22Rv1 (cell line): ENCODE measurements around the gene FAM76B.

ENCODE experiments used
- H3K27ac ChIP-seq: fragments of 450-650 bp; 2 replicates; pipeline ENCODE4 v1.5.1; 2017
- CTCF ChIP-seq: fragments of 450-650 bp; IDR thresholded peaks from 2 replicates; pipeline ENCODE4 v1.5.1; 2017; ENCODE audit warnings: mild to moderate bottlenecking
- ZFX ChIP-seq: fragments of 450-650 bp; IDR thresholded peaks from 2 replicates; pipeline ENCODE4 v1.6.1; 2017; ENCODE audit warnings: antibody characterized with exemption, borderline replicate concordance

Gene FAM76B

GRCh38 chr11:95729462-95729861, 60.1 kb downstream of the FAM76B start:
- no peak overlapping the region for H3K27ac ChIP-seq
- no peak for TF ChIP-seq CTCF

GRCh38 chr11:95728790-95729189, 60.8 kb downstream of the FAM76B start:
- no peak overlapping the region for H3K27ac ChIP-seq
- no peak for TF ChIP-seq CTCF
- no peak for TF ChIP-seq ZFX

GRCh38 chr11:95728094-95728493, 61.5 kb downstream of the FAM76B start:
- TF ChIP-seq ZFX (no peak), CTCF (no peak)
- no peak overlapping the region for H3K27ac ChIP-seq

GRCh38 chr11:95727620-95728019, 62.0 kb downstream of the FAM76B start:
- no peak overlapping the region for H3K27ac ChIP-seq
- no peak for TF ChIP-seq CTCF

- TF ChIP-seq CTCF, result no peak
- no peak for TF ChIP-seq ZFX
- no peak overlapping the region for H3K27ac ChIP-seq
Measured at GRCh38 chr11:95727111-95727510, 62.5 kb downstream of the FAM76B start.

GRCh38 chr11:95725196-95725595, 64.4 kb downstream of the FAM76B start:
- no peak overlapping the region for H3K27ac ChIP-seq
- no peak for TF ChIP-seq CTCF
- no peak for TF ChIP-seq ZFX

- TF ChIP-seq CTCF, result no peak
- TF ChIP-seq ZFX, result no peak
- H3K27ac ChIP-seq, result no peak overlapping the region
Measured at GRCh38 chr11:95723361-95723942, 66.1 kb downstream of the FAM76B start.
